GM23338 (cell line): ENCODE measurements around the gene NTM.

Source experiments
- CREB1 ChIP-seq: fragments of 250-450 bp; sonication (Bioruptor Pico); IDR thresholded peaks from 2 replicates; pipeline ENCODE4 v1.5.0; 2020; ENCODE audit warnings: low read depth, mild to moderate bottlenecking, moderate library complexity
- CTCF ChIP-seq, 2 experiments: fragments of 200-600 bp in 1 of 2; sonication (generic) in 1 of 2; conservative IDR thresholded peaks; 2 replicates each; pipeline versions ENCODE4 v1.5.1 to v1.6.1; 2016 to 2017; ENCODE audit warnings: antibody characterized with exemption in 2 of 2, low read depth in 2 of 2, mild to moderate bottlenecking in 2 of 2, moderate library complexity in 1 of 2
- ETS1 ChIP-seq: IDR thresholded peaks from 2 replicates; pipeline ENCODE4 v1.6.1; 2016; ENCODE audit warnings: antibody characterized with exemption
- EZH2 ChIP-seq: fragments of 200-600 bp; sonication (generic); IDR thresholded peaks from one replicate; pipeline ENCODE4 v1.8.0; 2017; ENCODE audit warnings: antibody characterized with exemption, mild to moderate bottlenecking, low read depth; ENCODE audit not compliant: unreplicated experiment
- EZH2phosphoT487 ChIP-seq: fragments of 200-600 bp; sonication (generic); IDR thresholded peaks from one replicate; pipeline ENCODE4 v1.8.1; 2018; ENCODE audit warnings: antibody characterized with exemption; ENCODE audit not compliant: unreplicated experiment
- JUNB ChIP-seq: IDR thresholded peaks from one replicate; pipeline ENCODE4 v1.6.1; 2016; ENCODE audit warnings: antibody characterized with exemption; ENCODE audit not compliant: unreplicated experiment
- NANOG ChIP-seq: IDR thresholded peaks from 2 replicates; pipeline ENCODE4 v1.6.1; 2016; ENCODE audit warnings: antibody characterized with exemption, borderline replicate concordance
- POLR2AphosphoS5 ChIP-seq: IDR thresholded peaks from 2 replicates; pipeline ENCODE4 v1.6.1; 2016; ENCODE audit warnings: antibody characterized with exemption, low read depth
- REST ChIP-seq: IDR thresholded peaks from one replicate; pipeline ENCODE4 v1.6.1; 2018; ENCODE audit warnings: antibody characterized with exemption; ENCODE audit not compliant: unreplicated experiment
- STAT1 ChIP-seq: IDR thresholded peaks from one replicate; pipeline ENCODE4 v1.6.1; 2016; ENCODE audit warnings: antibody characterized with exemption; ENCODE audit not compliant: unreplicated experiment
- ZNF114 ChIP-seq: fragments of 250-450 bp; sonication (Bioruptor Pico); IDR thresholded peaks from 2 replicates; pipeline ENCODE4 v1.5.0; 2020; ENCODE audit warnings: mild to moderate bottlenecking, moderate library complexity
- ZNF331 ChIP-seq: fragments of 250-450 bp; sonication (Bioruptor Pico); IDR thresholded peaks from 2 replicates; pipeline ENCODE4 v1.5.0; 2020; ENCODE audit warnings: low read depth, mild to moderate bottlenecking, moderate library complexity
- ZNF462 ChIP-seq: fragments of 250-450 bp; sonication (Bioruptor Pico); IDR thresholded peaks from 2 replicates; pipeline ENCODE4 v1.5.0; 2020; ENCODE audit warnings: mild to moderate bottlenecking, moderate library complexity

- TF ChIP-seq POLR2AphosphoS5 (no peak), CTCF (conservative IDR thresholded peaks at IDR 0.05; ENCODE audit: low read depth in 2 of 2) (no peak), JUNB (no peak), REST (no peak), EZH2 (no peak), EZH2phosphoT487 (no peak), CREB1 (no peak), ZNF331 (CRISPR knock-in tag) (no peak), NANOG (no peak), ETS1 (no peak), ZNF114 (no peak), STAT1 (no peak), ZNF462 (no peak)
These were observed 919.3 kb downstream of the NTM start for GRCh38 chr11:132289590-132290256.
